CD1c-positive myeloid dendritic cell (primary cell): ENCODE data around the gene CDRT4.
"Not testable (repeated sequence)": the region's sequence is repeated elsewhere in the genome, so short reads cannot be mapped to it uniquely, and the experiment has no call there.

Source experiments
- DNase-seq: peaks from one replicate; pipeline ENCODE4 v3.0.0-alpha.2; 2016; ENCODE audit errors: extremely low spot score

Gene CDRT4

GRCh38 chr17:15467592-15467991 is at the start of gene CDRT4:
TSS of gene CDRT4 (minus strand) at chr17:15467621. CDS start at chr17:15440238, 27,383 bp downstream.
- DNase-seq: no peak

- no peak for DNase-seq
Observed at GRCh38 chr17:15516150-15516549, 48.7 kb upstream of the CDRT4 start.

GRCh38 chr17:15514469-15514868 is 47.0 kb upstream of the CDRT4 start:
- DNase-seq: no peak

- no peak for DNase-seq
Observed at GRCh38 chr17:15513856-15514459, 46.5 kb upstream of the CDRT4 start.

GRCh38 chr17:15513058-15513791 is 45.8 kb upstream of the CDRT4 start:
- no peak for DNase-seq

GRCh38 chr17:15512071-15512709 is 44.8 kb upstream of the CDRT4 start:
- no peak for DNase-seq

- peak; percentile 15 for DNase-seq
Observed at GRCh38 chr17:15511142-15511541, 43.7 kb upstream of the CDRT4 start.

GRCh38 chr17:15510361-15510760 is 42.9 kb upstream of the CDRT4 start:
- DNase-seq: no peak

- no peak for DNase-seq
Observed at GRCh38 chr17:15509095-15509494, 41.7 kb upstream of the CDRT4 start.

- DNase-seq: no peak
Observed at GRCh38 chr17:15508466-15508865, 41.0 kb upstream of the CDRT4 start.

- no peak for DNase-seq
Observed at GRCh38 chr17:15507896-15508295, 40.5 kb upstream of the CDRT4 start.

GRCh38 chr17:15507001-15507400 is 39.6 kb upstream of the CDRT4 start:
- no peak for DNase-seq

GRCh38 chr17:15505708-15506107 is 38.3 kb upstream of the CDRT4 start:
- not testable (repeated sequence) for DNase-seq

- no peak for DNase-seq
Observed at GRCh38 chr17:15503731-15504130, 36.3 kb upstream of the CDRT4 start.

- DNase-seq: peak; percentile 82
Observed at GRCh38 chr17:15502369-15503112, 35.1 kb upstream of the CDRT4 start.

GRCh38 chr17:15501793-15502192 is 34.4 kb upstream of the CDRT4 start:
- DNase-seq: no peak

GRCh38 chr17:15501282-15501681 is 33.9 kb upstream of the CDRT4 start:
- no peak for DNase-seq

- DNase-seq: no peak
Observed at GRCh38 chr17:15498107-15498506, 30.7 kb upstream of the CDRT4 start.

- no peak for DNase-seq
Observed at GRCh38 chr17:15496735-15497670, 29.6 kb upstream of the CDRT4 start.

GRCh38 chr17:15494821-15495220 is 27.4 kb upstream of the CDRT4 start:
- DNase-seq: no peak

- DNase-seq: no peak
Observed at GRCh38 chr17:15493693-15494035, 26.2 kb upstream of the CDRT4 start.
